ENCODE results near the gene ANO6.

- TF ChIP-seq CTCF (IDR thresholded peaks at IDR 0.05; ENCODE audit: low read depth, low read length) = no peak
- TF ChIP-seq MAX (IDR thresholded peaks at IDR 0.05; ENCODE audit: low read depth, low read length) = no peak
- no peak for TF ChIP-seq POLR2A (IDR thresholded peaks at IDR 0.05; ENCODE audit: extremely low read depth, insufficient read length)
- TF ChIP-seq MYC (IDR thresholded peaks at IDR 0.05; ENCODE audit: low read depth, low read length) = no peak
Observed at GRCh38 chr12:45423931-45424330, 208.0 kb downstream of the ANO6 start.

Data from NB4 (cell line).